HG03457 (cell line): ENCODE results near the gene MME.

Experiments
- ATAC-seq: cut with Tn5 transposase; IDR thresholded peaks from one replicate; pipeline ENCODE4 v1.9.1; 2021; ENCODE audit warnings: moderate number of reproducible peaks; ENCODE audit not compliant: unreplicated experiment

The MME gene

GRCh38 chr3:155079746-155080487 is at the start of gene MME:
TSS of gene MME (plus strand) at chr3:155080319. CDS start at chr3:155084168, 3,849 bp downstream.
- no peak for ATAC-seq

GRCh38 chr3:155031186-155031585 is 48.9 kb upstream of the MME start:
- ATAC-seq = no peak

GRCh38 chr3:155032918-155033317 is 47.2 kb upstream of the MME start:
- ATAC-seq = no peak

GRCh38 chr3:155034786-155035185 is 45.3 kb upstream of the MME start:
- ATAC-seq = no peak

- ATAC-seq = no peak
Observed at GRCh38 chr3:155035553-155035952, 44.6 kb upstream of the MME start.

- no peak for ATAC-seq
Observed at GRCh38 chr3:155037508-155038202, 42.5 kb upstream of the MME start.

- no peak for ATAC-seq
Observed at GRCh38 chr3:155038203-155038554, 41.9 kb upstream of the MME start.

- no peak for ATAC-seq
Observed at GRCh38 chr3:155046935-155047334, 33.2 kb upstream of the MME start.

- no peak for ATAC-seq
Observed at GRCh38 chr3:155047672-155048071, 32.4 kb upstream of the MME start.

GRCh38 chr3:155049959-155050358 is 30.2 kb upstream of the MME start:
- ATAC-seq = no peak

- ATAC-seq = no peak
Observed at GRCh38 chr3:155052470-155052869, 27.6 kb upstream of the MME start.

GRCh38 chr3:155053756-155054155 is 26.4 kb upstream of the MME start:
- ATAC-seq = no peak

GRCh38 chr3:155064920-155065319 is 15.2 kb upstream of the MME start:
- no peak for ATAC-seq

GRCh38 chr3:155065537-155065936 is 14.6 kb upstream of the MME start:
- no peak for ATAC-seq

- no peak for ATAC-seq
Observed at GRCh38 chr3:155069729-155070128, 10.4 kb upstream of the MME start.

- ATAC-seq = no peak
Observed at GRCh38 chr3:155070316-155070715, 9.8 kb upstream of the MME start.

- no peak for ATAC-seq
Observed at GRCh38 chr3:155070932-155071387, 9.2 kb upstream of the MME start.

GRCh38 chr3:155075200-155075599 is 4.9 kb upstream of the MME start:
- ATAC-seq = no peak

GRCh38 chr3:155076888-155077287 is 3.2 kb upstream of the MME start:
- no peak for ATAC-seq

- no peak for ATAC-seq
Observed at GRCh38 chr3:155078711-155079467, 1.2 kb upstream of the MME start.

- ATAC-seq = no peak
Observed at GRCh38 chr3:155079468-155079745, 712 bp upstream of the MME start.

- no peak for ATAC-seq
Observed at GRCh38 chr3:155080692-155081091, 573 bp downstream of the MME start.
